Bone marrow (tissue), 2 donors: Measurements from ENCODE around the gene ADAMTS17.

Experiments
- DNase-seq, 2 donors: peaks; one replicate each; lab custom pipeline; 2025; lab: John Stamatoyannopoulos, UW

ADAMTS17 gene

DNA sequence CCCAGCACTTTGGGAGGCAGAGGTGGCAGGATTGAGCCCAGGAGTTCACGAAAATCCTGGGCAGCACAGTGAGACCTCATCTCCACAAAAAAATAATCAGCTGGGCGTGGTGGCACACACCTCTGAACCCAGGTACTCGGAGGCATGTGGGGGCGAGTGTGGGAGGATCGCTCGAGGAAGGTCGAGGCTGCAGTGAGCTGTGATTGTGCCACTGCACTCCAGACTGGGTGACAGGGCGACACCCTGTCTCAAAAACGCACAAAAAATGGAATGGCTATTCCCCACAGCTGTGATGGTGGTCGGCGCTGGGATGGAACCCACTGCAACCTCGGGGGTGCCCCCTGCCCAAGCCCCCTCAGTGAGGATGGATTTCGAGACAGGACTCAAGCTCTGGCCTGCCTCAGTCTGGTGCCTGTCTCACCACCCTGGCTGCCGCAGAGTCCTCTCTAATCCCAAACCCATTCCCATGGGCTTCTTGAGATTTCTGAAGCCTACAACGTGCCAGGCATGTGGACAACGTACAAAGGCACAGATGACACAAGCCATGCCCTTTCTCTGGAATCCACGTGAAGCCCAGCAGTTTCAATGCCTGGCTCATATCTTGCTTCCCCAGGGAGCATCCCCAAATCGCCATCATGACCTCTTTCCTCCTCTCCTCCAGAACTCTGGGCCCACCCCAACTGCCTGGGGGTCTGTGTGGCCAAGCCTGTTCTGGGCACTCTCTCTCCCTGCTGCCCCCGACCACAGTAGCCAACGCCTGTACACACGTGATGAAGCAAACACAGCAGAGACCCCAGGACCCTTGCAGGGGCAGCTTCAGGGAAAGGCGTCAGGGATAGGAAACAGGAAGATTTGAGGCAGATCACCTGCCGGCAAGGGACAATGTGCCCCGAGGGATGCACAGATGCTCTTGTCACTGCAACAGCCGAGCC, 32.4 kb downstream of the ADAMTS17 start:
- DNase-seq, result no peak

GRCh38 chr15:100308608-100309007, 33.2 kb downstream of the ADAMTS17 start:
- no peak for DNase-seq

- no peak for DNase-seq
Observed at GRCh38 chr15:100308213-100308600, 33.6 kb downstream of the ADAMTS17 start.

- no peak for DNase-seq
Observed at GRCh38 chr15:100307241-100308212, 34.2 kb downstream of the ADAMTS17 start.

- no peak for DNase-seq
Observed at GRCh38 chr15:100306098-100306497, 35.7 kb downstream of the ADAMTS17 start.

GRCh38 chr15:100301910-100302431, 39.8 kb downstream of the ADAMTS17 start:
- no peak for DNase-seq

DNA sequence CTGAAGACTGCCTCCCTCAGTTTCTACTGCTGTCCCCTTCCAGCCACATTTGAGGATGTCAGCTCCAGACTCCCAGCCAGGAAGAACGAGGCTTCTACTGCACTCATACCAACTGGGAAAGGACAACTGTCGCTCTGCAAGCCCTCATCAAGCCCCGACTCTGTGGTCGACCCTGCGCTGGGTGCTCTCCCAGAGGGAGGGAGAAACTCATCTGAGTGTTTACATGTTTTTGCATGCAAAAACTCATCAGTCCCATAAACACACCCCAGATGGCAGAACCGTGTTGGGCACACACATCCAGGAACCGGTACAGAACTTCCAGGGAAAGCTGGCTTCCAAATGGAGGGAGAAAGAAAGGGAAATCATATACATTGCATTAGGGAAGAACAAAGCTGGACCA, 43.5 kb downstream of the ADAMTS17 start:
- DNase-seq, result no peak

DNA sequence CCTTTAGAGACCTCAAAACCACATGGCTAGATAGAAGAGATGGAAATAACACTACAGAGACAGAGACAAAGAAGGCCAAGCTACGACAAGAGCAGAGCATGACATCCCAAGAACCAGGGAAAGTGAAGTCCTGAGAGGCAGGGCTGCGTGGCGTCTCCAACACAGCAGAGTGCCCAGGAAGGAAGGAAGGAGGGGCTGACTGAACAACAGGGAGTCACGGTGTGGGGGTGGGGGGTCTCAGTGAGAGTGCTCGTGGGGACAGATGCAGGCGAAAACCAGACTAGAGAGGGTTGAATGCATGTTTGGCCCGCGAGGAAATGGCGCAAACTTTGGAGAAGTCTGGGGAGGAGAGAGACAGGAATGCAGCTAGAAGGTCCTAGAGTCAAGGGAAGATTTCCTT, 44.0 kb downstream of the ADAMTS17 start:
- DNase-seq, result no peak

- DNase-seq, result no peak
Observed at GRCh38 chr15:100295939-100296565, 45.7 kb downstream of the ADAMTS17 start.

- no peak for DNase-seq
Observed at GRCh38 chr15:100292010-100292409, 49.8 kb downstream of the ADAMTS17 start.

DNA sequence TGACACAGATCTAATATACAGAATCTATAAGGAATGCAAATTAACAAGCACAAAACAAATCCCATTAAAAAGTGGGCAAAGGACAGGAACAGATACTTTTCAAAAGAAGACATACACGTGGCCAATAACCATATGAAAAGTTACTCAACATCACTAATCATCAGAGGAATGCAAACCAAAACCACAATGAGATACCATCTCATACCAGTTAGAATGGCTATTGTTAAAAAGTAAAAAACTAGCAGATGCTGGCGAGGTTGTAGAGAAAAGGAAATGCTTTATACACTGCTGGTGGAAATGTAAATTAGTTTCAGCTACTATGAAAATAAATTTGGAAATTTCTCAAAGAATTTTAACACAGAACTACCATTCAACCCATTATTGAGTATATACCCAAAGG, 50.7 kb downstream of the ADAMTS17 start:
- no peak for DNase-seq

DNA sequence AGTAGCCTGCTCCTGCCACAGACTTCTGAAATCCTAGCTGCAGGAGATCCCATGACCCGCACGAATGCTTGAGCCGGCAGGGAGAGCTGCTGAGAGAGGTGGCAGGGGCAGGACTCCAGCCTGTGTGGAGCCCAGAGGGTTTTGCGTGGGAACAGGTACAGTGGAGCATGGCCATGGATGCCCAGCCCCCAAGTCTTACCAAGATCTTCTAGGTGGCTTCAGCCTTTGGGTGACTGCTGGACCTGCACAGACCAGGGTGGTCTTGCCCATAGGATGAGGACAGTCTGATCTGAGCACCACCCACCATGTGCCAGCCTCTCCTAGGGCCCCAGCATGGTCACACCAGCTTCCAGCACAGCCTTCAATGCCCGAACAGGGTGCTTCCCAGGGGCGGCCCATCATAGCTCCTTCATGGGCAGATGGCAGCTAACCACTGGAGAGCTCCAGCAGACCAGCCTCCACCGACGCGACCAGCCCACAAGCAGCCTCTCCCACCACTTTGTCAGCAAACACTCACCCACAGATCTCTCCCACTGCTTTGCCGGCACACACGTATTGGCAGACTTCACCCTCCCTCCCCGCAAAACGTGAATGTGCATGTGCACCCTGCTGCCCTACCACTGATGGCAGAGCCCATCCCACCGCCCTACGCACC, 56.0 kb downstream of the ADAMTS17 start:
- no peak for DNase-seq

DNA sequence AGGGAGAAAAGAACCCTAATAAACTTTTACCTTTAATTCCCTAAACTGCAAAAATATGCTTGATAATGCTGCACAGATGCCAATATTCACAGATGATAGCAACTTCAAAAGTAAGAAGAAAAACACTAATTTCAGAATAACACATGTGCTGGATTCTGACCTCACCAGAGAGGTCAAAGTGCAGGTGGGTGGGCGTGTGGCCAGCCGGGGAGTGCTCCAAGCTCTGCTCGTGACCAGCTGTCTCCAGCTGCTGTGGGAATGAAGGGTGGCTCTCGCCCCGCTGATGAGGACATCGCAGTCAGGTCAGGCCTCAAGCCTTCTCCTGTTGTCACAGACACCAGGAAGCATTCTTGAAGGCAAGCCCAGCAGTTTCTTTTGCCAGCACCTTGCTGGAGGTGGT, 57.1 kb downstream of the ADAMTS17 start:
- DNase-seq, result no peak

DNA sequence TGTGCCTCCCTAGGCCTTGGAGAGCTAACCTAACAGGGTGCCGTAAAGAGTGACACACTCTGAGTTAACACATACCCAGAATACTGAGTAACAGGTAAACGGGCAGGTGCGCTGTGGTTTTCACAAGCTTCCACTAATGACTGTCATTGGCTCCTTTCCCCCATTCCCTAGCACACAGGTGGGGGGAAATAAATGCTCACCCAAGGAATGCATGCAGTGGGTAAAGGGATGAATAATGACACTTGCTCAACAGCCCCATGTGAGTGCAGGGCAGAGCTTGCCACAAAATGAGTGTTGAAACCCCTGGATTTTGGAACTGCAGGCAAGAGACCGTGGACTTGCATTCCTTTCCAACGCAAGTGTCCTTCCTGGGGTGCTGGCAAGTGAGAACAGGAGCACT, 57.6 kb downstream of the ADAMTS17 start:
- no peak for DNase-seq

- no peak for DNase-seq
Observed at GRCh38 chr15:100281096-100281917, 60.5 kb downstream of the ADAMTS17 start.

- no peak for DNase-seq
Observed at GRCh38 chr15:100279849-100280248, 61.9 kb downstream of the ADAMTS17 start.

GRCh38 chr15:100279446-100279845, 62.3 kb downstream of the ADAMTS17 start:
- DNase-seq, result no peak

DNA sequence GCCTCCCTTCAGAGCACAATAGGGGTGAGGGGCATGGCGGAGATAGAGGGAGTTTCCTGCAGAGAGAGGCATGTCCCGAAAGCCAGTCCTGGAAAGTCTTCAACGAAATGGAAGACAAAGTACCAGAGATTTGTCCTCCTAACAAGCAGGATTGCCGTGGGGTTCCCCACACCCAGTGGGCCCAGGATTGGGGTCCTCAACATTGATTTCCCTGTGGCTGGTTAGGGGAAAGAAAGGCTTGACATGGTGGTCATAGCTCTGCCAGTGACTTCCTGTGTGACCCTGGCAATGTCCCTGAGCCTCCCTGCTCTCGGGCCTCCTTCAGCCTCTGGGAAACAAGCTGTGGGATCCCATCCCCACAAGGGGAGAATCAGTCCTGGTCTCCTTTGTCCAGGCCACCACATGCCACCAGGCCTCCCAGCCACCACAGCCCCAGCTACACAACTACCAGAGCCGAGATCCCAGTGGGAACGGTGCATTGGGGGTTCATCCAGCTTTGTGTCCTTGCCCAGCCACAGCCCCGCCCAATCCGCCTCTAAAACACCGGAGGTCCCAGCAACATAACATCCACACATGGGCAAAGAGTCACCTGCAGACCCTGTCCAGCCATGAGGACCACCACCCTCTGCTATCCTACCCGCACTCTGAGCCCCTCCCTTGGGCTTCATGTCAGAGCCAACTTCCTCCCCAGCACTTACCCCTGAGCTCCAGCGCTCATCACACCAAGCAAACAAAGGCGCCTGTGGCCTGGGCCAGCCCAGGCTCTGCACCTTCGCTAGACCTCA, 63.0 kb downstream of the ADAMTS17 start:
- DNase-seq, result no peak

DNA sequence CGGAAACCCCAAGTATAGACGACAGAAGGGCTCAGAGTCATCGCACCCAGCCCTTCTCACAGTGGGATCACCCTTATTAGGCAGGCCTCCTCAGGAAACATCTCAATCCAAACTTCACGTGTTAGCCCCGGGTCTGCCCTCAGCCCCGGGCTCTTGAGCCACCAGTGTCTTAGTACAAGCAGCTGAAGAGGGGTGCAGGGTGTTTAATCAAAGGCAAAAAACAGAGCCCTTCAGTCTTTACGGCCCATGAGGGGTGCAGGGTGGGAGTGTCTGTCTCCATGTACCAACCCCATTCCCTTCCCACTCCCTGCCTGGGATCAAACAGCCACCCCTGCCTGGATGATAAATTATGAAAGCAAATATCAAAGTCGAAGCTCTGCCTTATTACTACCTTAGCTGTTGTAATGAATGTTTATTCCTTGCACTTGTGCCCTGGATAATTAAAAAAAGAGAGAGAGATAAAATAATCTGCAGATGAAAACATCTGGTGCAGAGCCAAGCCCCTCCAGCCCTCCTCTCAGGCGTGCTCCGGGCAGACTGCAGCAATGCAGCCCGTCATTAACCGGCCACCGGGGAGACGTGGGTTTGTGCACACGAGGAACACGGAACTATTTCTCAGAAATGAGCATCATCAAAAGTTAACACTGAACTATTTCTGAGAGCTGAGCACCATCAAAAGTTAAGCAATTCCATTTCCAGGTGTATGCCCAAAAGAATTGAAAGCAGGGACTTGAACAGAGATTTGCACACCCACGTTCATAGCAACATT, 64.5 kb downstream of the ADAMTS17 start:
- DNase-seq, result no peak
